Memory B cell (primary cell): ENCODE data around the gene HSPE1.
A peak's percentile ranks its signal among the peaks of the same experiment; 100 is the strongest.
"Not testable (repeated sequence)": the region's sequence is repeated elsewhere in the genome, so short reads cannot be mapped to it uniquely, and the experiment has no call there.

ENCODE experiments used
- ATAC-seq: fragments of 150-1000 bp; cut with Tn5 transposase; 2 replicates; pipeline ENCODE4 v1.10.0; 2021; ENCODE audit warnings: low read depth, mild to moderate bottlenecking, moderate library complexity
- DNase-seq, 2 donors: peaks; one replicate each; pipeline ENCODE4 v3.0.0; 2022; ENCODE audit warnings: low spot score in 2 of 2
- H3K27ac Mint-ChIP-seq: one replicate; pipeline ENCODE4 v1.8.0; 2022; ENCODE audit warnings: mild to moderate bottlenecking, moderate library complexity, mixed read lengths
- H3K27me3 Mint-ChIP-seq: one replicate; pipeline ENCODE4 v1.8.0; 2022; ENCODE audit warnings: mixed read lengths
- H3K36me3 Mint-ChIP-seq: one replicate; pipeline ENCODE4 v1.8.0; 2022; ENCODE audit warnings: mild to moderate bottlenecking, mixed read lengths
- H3K4me1 Mint-ChIP-seq: one replicate; pipeline ENCODE4 v1.8.0; 2022; ENCODE audit warnings: mixed read lengths
- H3K4me3 Mint-ChIP-seq: one replicate; pipeline ENCODE4 v1.8.0; 2022; ENCODE audit warnings: mild to moderate bottlenecking, moderate library complexity, mixed read lengths
- H3K9me3 Mint-ChIP-seq: one replicate; pipeline ENCODE4 v1.8.0; 2022; ENCODE audit warnings: mixed read lengths

HSPE1 gene

DNA sequence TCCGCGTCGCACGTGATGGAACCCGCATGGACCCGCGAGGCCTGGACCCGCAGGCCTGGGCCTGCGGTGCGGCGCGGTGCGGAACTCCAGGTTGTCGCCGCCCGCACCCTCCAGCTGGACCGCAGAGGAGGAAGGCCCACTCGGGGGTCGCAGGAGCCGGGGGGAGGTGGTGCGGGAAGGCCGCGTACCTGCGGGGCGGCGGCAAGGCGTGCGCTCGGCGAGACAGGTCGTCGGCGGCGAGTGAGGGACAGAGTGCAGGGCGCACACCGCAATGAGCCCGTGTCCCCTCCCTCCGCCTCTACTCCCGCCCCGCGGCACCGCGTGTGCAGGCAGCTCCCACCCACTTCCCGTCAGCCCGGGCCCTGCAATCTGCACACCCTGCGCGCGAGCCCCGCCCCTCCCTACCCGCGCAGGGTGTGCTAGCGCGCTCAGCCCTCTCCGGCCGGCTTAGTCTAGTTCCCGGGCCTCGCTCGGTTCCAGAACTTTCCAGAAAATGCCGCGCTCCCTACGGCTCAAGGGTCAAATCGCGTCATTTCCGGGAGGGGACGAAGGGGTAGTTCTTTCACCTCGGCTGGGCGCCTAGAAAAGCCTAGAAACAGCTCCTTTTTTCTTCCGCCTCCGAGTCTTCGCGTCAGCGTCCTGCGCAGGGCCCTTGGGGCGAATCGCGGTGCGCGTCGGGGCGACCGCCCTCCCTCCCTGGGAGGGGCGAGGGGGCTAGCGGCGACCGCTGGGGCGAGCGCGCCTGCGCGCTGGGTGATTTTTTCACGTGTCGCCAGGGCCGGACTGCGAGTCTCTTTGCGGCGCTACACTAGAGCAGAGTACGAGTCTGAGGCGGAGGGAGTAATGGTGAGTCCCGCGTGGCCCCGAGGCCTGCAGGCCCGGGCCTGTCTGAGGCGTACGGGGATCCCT lies at the start of gene HSPE1, which contains the start of gene HSPD1:
Gene HSPE1, plus strand, starts transcription at position 786 of the 909 bp plus-strand sequence. Its CDS starts 58 bp downstream, at position 844.
Gene HSPD1, minus strand, starts transcription at position 247 of the 909 bp plus-strand sequence. CDS start 992 bp downstream, outside the sequence.
- Mint-ChIP-seq H3K27me3 (no peaks in the 10 kb centered on the region), H3K36me3 (peaks cover 15% of the 10 kb centered on the region), H3K9me3 (no peaks in the 10 kb centered on the region), H3K4me1 (peaks cover 33% of the 10 kb centered on the region), H3K4me3 (peak within 1 kb of the TSS; percentile 90), H3K27ac (peak within 1 kb of the TSS; percentile 96)
- DNase-seq = peak; percentile 90 to 97
- peak; percentile 76 for ATAC-seq

DNA sequence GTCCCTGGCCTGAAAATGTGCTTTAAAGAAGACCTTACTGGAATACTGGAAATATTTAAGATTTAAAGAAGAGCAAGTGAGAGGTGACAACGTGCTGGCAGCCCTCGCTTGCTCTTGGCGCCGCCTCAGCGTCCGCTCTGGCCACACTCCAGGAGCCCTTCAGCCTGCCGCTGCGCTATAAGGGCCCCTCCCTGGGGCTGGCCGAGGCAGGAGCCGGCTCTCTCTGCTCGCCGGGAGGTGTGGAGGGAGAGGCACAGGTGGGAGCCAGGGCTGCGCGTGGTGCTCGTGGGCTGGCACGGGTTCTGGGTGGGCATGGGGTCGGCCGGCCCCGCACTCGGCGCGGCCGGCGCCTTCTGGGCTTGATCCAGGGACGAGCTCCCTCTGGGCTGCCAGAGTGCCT lies 49.7 kb upstream of the HSPE1 start:
- Mint-ChIP-seq H3K27ac (no peak overlapping the region), H3K4me3 (no peak overlapping the region), H3K4me1 (peaks cover 14% of the 10 kb centered on the region), H3K27me3 (no peaks in the 10 kb centered on the region), H3K36me3 (no peaks in the 10 kb centered on the region), H3K9me3 (no peaks in the 10 kb centered on the region)
- no peak for DNase-seq
- ATAC-seq = no peak

DNA sequence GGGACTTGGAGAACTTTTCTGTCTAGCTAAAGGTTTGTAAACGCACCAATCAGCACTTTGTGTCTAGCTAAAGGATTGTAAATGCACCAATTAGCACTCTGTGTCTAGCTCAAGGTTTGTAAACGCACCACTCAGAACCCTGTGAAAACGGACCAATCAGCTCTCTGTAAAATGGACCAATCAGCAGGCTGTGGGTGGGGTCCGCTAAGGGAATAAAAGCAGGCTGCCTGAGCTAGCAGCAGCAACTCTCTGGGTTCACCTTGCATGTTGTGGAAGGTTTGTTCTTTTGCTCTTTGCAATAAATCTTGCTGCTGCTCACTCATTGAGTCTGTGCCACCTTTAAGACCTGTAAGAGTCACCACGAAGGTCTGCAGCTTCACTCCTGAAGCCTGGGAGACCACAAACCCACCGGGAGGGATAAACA lies 49.2 kb upstream of the HSPE1 start:
- H3K4me3 Mint-ChIP-seq, H3K27ac Mint-ChIP-seq, ATAC-seq, H3K36me3 Mint-ChIP-seq, DNase-seq, H3K9me3 Mint-ChIP-seq, H3K27me3 Mint-ChIP-seq: not testable (repeated sequence)
- peaks cover 16% of the 10 kb centered on the region for H3K4me1 Mint-ChIP-seq

DNA sequence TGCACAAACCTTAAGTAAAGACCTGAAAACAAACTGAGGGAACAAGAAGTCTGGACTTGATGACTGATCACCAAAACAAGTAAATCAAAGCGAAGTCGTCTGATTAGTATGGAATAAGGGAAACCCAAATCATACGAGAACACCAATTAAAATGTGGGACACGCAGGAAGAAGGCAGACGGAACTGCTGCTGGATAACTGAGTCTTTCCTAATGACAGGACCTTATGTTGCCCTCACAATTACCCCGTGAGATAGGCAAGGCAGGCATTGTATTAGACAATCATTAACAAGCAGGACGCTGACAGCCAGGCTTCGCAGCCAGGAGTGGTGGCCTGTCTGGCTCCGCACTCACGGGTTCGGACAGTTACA lies 47.4 kb upstream of the HSPE1 start:
- no peak for DNase-seq
- Mint-ChIP-seq H3K4me1 (peaks cover 21% of the 10 kb centered on the region), H3K27ac (peak overlapping the region; percentile 99), H3K27me3 (no peaks in the 10 kb centered on the region), H3K36me3 (no peaks in the 10 kb centered on the region), H3K9me3 (no peaks in the 10 kb centered on the region), H3K4me3 (peak overlapping the region; percentile 98)
- no peak for ATAC-seq

DNA sequence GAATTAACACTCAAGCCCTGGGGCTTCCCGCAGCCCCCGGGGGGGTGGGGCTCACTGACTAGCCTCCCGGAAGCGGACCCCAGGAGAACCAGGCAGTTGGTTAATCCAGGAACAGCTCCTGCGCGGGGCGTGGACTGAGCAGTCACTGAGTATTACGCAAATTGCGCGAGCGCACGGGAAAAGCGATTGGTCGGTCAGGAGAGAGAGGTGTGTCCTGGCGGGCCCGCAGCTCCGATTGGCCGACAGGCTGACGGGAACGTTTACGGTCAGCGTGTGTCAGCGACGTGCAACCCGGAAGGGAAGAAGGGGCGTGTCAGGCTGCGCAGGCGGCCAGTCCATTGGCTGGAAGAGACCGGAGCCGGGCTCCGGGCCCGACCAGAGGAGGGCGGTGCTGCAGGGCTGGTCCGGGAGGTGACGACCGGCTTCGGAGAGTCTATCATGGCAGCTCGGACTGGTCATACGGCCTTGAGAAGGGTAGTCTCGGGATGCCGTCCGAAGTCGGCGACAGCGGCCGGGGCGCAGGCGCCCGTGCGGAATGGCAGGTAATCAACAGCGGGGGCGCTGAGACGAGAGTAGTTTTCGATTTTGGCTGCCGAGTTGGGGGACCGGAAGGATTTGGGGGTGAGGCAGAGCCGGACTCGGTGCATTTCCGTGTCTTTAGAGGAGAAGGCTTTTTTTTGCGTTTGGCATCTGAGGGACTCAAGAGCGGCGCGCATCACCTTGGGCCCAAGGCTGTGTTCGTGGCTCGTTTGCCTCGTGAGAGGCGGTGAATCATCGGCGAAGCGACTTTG lies 46.9 kb upstream of the HSPE1 start, which contains the start of gene COQ10B:
Gene COQ10B, plus strand, starts transcription at position 430 of the 791 bp plus-strand sequence. Its CDS starts 9 bp downstream, at position 439.
- ATAC-seq (peak; percentile 86), DNase-seq (peak; percentile 89 to 97)
- no peaks in the 10 kb centered on the region for H3K36me3 Mint-ChIP-seq
- peaks cover 23% of the 10 kb centered on the region for H3K4me1 Mint-ChIP-seq
- peak within 1 kb of the TSS; percentile 99 for H3K27ac Mint-ChIP-seq
- no peaks in the 10 kb centered on the region for H3K27me3 Mint-ChIP-seq
- no peaks in the 10 kb centered on the region for H3K9me3 Mint-ChIP-seq
- peak within 1 kb of the TSS; percentile 98 for H3K4me3 Mint-ChIP-seq

DNA sequence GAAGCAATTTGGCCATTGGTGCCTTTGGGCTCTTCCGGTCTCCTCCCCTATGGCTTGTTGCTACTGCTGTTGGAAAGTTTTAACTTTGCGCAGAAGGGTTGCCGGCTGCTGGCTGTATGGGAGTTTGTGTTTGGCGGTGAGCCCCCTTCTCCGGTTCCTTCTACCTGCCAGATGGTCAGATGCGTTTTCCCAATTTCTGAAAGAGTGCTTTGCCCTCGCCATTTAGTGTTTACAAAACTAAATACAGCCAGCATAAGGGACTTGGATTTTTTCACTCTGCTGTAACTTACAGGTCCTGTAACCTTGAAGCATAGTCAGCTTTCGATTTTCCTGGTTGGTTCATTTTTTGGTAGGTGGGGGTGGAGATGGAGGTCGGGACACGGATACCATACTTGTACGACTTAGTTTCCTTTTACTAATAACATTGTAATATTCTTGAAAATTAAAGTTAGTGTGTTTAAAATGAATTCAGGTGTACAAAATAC lies 46.2 kb upstream of the HSPE1 start:
- Mint-ChIP-seq H3K4me3 (peak overlapping the region; percentile 98), H3K4me1 (peaks cover 23% of the 10 kb centered on the region), H3K9me3 (no peaks in the 10 kb centered on the region), H3K36me3 (no peaks in the 10 kb centered on the region), H3K27me3 (no peaks in the 10 kb centered on the region), H3K27ac (peak overlapping the region; percentile 99)
- ATAC-seq (no peak), DNase-seq (no peak)

DNA sequence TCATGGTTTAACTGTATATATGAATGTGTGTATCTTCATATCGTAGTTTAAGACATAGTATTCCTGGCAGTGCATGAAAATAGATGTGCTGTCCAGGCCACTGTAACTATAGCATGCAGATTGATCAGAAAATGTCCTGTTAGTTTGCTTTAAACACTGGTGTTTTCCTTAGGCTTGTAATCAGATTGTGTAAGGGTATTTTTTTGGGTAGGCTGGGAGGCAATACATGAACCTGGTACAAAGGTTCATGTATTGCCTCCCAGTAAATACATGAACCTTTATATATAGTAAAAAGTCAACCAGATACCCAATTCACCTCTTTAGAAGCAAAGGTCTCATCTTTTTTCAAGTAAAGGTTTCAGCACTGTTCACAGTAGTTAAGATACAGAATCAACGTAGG lies 45.3 kb upstream of the HSPE1 start:
- peaks cover 2% of the 10 kb centered on the region for H3K36me3 Mint-ChIP-seq
- ATAC-seq (no peak), DNase-seq (no peak)
- no peak overlapping the region for H3K27ac Mint-ChIP-seq
- H3K4me3 Mint-ChIP-seq = peak overlapping the region; percentile 21
- no peaks in the 10 kb centered on the region for H3K9me3 Mint-ChIP-seq
- peaks cover 23% of the 10 kb centered on the region for H3K4me1 Mint-ChIP-seq
- H3K27me3 Mint-ChIP-seq = no peaks in the 10 kb centered on the region

DNA sequence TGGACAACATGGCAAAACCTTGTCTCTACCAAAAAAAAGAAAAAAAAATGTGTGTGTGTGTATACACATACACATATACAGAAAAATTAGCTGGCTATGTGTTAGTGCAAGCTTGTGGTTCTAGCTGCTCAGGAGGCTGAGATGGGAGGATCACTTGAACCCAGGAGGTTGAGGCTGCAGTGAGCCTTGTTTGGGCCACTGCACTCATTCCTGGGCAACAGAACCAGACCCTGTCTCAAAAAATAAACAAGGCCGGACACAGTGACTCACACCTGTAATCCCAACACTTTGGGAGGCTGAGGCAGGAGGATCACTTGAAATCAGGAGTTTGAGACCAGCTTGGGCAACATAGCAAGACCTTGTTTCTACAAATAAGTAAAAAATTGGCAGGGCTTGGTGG lies 44.8 kb upstream of the HSPE1 start:
- no peak for ATAC-seq
- DNase-seq = no peak
- H3K4me1 Mint-ChIP-seq = peaks cover 23% of the 10 kb centered on the region
- H3K27ac Mint-ChIP-seq = peak overlapping the region; percentile 53
- no peaks in the 10 kb centered on the region for H3K9me3 Mint-ChIP-seq
- H3K4me3 Mint-ChIP-seq = no peak overlapping the region
- H3K27me3 Mint-ChIP-seq = no peaks in the 10 kb centered on the region
- H3K36me3 Mint-ChIP-seq = peaks cover 5% of the 10 kb centered on the region

DNA sequence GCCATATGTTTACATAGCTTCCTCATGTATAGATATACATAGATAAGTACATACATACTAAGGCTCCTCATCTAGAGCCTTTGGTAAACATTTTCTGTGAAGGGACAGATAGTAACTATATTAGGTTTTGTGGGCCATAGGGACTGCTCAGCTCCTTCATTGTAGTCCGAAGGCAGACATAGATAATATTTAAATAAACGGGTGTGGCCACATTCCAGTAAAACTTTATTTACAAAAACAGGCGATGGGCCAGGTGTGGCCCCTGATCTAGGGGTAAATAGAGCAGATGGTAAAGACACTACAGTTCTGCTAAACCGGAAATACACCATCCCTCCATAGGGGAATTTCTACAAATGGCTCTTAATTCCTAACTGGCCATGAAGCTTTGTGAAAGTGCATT lies 39.5 kb upstream of the HSPE1 start:
- Mint-ChIP-seq H3K9me3 (no peaks in the 10 kb centered on the region), H3K27me3 (no peaks in the 10 kb centered on the region), H3K27ac (no peak overlapping the region), H3K4me1 (peaks cover 9% of the 10 kb centered on the region), H3K4me3 (no peak overlapping the region), H3K36me3 (peaks cover 15% of the 10 kb centered on the region)
- no peak for DNase-seq
- no peak for ATAC-seq

DNA sequence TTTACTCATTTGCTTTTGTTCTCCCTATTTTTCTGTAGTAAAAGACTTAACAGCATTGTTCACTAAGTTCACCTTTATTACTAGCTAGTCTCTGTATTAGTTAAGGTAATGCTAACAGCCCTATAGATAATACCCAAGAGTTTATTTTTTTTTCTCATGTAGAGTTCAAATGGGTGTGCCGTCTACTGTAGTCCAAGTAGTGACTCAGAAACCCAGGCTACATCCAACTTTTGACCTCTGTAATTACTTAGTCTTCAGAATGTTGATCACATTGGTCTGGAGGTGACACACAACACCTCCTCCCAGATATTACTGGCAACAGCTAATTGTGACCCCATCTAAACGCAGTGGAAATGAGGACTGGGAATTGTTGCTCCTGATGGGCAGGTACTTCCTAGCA lies 39.1 kb upstream of the HSPE1 start:
- Mint-ChIP-seq H3K4me1 (peaks cover 8% of the 10 kb centered on the region), H3K4me3 (no peak overlapping the region), H3K36me3 (peaks cover 17% of the 10 kb centered on the region), H3K27ac (no peak overlapping the region), H3K9me3 (no peaks in the 10 kb centered on the region), H3K27me3 (no peaks in the 10 kb centered on the region)
- DNase-seq (no peak), ATAC-seq (no peak)

DNA sequence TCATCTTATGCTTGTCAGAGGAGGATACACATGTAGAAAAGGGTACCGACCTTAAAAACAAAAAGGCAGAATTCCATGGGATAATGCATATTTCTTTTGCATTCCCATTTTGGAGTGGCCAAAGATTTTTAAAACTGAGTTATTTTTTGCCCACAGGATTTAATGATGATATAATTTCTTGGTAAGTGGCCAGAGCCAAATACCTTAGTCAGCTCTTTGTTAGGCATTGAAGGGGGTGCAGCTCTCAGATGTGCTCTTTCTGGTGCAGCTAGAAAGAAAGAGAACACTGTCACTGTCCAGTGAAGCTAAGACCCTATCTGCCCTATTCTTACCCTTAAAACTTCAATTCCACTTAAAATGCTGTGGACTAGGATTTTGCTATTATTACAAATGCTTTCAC lies 36.0 kb upstream of the HSPE1 start:
- Mint-ChIP-seq H3K4me3 (no peak overlapping the region), H3K4me1 (peaks cover 4% of the 10 kb centered on the region), H3K36me3 (peaks cover 22% of the 10 kb centered on the region), H3K9me3 (no peaks in the 10 kb centered on the region), H3K27ac (no peak overlapping the region), H3K27me3 (no peaks in the 10 kb centered on the region)
- DNase-seq (no peak), ATAC-seq (no peak)

DNA sequence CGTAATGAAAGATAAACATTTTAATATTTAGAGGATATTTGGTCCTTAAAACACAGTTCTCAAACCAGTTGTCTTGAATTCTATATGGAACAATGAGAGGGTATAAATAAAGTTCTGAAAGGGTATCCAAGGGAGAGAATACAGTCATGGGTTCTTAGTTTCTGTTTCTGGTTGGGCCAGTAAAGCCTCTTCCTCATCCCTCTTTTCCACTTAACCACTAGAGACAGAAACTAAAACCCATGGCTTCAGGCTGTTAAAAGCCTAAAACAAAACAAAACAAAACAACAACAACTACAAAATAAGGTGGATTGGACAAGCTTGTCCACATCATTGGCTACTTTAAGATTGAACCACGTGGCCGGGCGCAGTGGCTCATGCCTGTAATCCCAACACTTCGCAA lies 28.0 kb upstream of the HSPE1 start:
- no peak overlapping the region for H3K27ac Mint-ChIP-seq
- H3K4me3 Mint-ChIP-seq = no peak overlapping the region
- H3K4me1 Mint-ChIP-seq = no peaks in the 10 kb centered on the region
- no peak for DNase-seq
- no peaks in the 10 kb centered on the region for H3K27me3 Mint-ChIP-seq
- H3K36me3 Mint-ChIP-seq = peaks cover 12% of the 10 kb centered on the region
- no peaks in the 10 kb centered on the region for H3K9me3 Mint-ChIP-seq
- no peak for ATAC-seq

DNA sequence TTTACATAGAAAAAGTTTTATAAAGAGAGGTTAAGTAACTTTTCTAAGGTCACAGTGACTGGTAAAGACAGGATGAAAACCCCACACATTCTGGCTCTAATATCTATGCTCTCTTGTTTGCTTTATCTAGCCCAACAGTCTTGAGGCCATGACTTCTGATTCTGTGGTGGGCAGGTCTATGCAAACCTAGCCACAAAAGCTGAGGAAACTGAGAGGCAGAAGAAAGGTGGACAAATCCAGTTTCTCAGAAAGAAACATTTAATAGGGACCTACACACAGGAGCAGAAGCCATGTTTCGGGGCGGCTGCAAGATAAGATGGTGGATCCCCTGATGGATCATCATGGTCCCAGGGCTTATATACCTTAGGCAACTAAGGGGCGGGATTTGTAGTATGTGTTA lies 22.4 kb upstream of the HSPE1 start:
- Mint-ChIP-seq H3K36me3 (peaks cover 25% of the 10 kb centered on the region), H3K4me1 (no peaks in the 10 kb centered on the region), H3K27me3 (no peaks in the 10 kb centered on the region), H3K27ac (peak overlapping the region; percentile 5), H3K9me3 (no peaks in the 10 kb centered on the region), H3K4me3 (no peak overlapping the region)
- ATAC-seq (no peak), DNase-seq (no peak)
